Stimulated activated CD4-positive, alpha-beta T cell treated with anti-CD3 and anti-CD28 coated beads, Interleukin-1b, Interleukin-23, amount 100 ng/mL, for 24 hours (primary cell): Measurements from ENCODE around the gene MAGI1.
"Not testable (repeated sequence)": the region's sequence is repeated elsewhere in the genome, so short reads cannot be mapped to it uniquely, and the experiment has no call there.

Experiments
- DNase-seq, 4 experiments: peaks; one replicate each; pipeline ENCODE4 v3.0.0-alpha.2; 2020; ENCODE audit warnings: low read depth in 4 of 4, low spot score in 1 of 4

MAGI1 gene

DNA sequence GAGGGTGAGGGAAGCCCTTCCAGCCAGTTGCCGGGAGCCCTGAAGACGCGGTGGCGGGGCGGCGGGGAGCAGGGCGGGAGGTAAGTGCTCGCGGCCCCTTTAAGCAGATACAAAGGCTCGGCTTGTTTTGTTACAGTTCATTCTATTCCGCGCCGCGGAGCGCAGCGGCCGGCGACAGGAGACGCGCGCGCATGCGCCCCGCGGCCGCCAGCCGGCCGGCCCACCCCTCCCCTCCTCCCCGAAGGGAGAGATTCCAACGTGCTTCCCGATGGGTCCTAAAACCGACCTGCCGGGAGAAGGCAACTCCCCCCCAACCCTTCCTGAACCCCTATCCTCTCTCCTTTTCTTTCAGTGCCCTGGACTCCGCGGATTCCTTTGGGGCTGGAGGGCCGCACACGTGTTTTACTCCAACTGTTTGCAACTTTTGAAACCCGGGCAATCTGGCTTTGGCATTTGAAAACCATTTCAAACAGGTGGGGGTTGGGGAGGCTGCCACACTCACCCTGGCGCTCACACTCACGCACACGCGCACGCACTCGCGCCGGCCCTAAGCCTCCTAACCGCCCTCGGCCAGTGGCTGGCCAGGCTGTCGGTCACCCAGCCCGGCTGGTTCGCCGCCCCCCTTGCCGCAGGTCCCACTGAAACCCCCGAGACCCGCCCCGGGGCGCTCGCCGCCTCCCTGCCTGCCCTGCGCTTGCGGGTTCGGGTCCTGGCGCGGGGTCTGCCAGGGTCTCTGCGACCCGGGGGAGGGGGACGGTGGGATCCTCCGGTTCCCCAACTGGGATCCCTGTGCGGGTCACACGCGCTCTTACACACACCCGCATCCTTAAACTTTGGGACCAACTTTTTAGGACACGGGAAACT, at the start of gene MAGI1:
Gene MAGI1, minus strand, starts transcription at position 193 of the 864 bp plus-strand sequence. CDS start 610 bp downstream, outside the sequence.
- peak in 2 of 4 experiments; percentile 13 to 27 for DNase-seq

DNA sequence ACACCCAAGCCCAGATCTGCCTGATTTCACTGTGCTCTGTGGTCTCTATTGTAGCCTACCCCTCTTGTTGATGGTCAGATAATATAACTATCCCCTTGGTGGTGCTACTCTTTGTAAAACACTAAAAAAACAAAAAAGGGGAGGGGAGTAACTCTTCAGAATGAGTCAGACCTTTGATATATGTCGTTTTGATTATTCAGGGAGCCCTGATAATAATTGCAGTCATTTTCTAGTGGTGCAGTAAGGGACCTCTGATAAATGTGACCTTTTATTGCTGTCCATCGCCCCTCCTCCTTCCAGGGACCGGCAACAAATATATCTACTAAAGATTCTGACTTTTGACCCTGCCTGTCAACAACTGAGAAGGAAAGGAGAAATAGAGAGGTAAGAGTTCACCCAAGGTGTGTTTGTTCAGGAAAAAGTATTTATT, 45.1 kb upstream of the MAGI1 start:
- no peak for DNase-seq

DNA sequence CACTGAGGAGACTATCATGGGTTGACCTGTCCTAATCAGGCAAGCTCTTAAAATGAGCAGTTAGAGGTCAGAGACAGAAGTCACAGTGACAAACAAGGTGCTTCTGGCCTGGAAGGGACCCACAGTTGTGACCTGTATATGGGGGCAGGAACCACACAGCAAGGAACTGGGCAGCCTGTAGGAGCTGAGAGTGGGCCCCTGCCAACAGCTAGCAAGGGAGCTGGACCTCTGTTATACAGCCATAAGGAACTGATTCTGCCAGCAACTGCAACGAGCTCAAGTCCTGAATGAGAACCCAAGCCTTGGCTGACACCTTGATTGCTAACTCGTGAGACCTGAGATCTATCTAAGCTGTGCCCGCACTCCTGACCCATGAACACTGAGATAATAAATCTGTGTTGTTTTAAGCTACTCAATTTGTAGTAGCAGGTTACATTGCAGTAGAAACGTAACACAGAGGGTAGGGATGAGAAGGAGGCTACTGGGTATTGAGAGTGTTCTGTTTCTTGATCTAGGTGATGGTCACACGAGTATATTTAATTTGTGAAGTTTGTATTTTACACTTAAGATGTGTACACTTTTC, 44.5 kb upstream of the MAGI1 start:
- DNase-seq = no peak

DNA sequence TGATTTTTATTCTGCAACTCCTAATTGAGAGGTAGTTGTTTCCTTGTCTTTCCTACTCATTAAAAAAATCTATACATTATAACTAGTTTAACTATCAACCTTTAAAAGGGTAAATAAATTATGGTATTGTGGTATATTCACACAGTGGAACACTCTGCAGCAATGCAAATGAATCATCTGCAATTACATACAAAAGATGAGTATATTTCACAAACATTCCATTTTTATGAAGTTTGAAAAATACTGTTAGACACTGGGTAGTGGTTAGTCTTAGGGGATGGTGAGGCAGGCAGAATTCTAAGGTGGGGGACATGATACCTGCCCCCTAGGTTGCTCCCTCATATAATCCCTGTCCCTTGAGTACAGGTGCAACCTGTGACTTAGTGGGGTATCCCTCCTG, 44.0 kb upstream of the MAGI1 start:
- DNase-seq = no peak

DNA sequence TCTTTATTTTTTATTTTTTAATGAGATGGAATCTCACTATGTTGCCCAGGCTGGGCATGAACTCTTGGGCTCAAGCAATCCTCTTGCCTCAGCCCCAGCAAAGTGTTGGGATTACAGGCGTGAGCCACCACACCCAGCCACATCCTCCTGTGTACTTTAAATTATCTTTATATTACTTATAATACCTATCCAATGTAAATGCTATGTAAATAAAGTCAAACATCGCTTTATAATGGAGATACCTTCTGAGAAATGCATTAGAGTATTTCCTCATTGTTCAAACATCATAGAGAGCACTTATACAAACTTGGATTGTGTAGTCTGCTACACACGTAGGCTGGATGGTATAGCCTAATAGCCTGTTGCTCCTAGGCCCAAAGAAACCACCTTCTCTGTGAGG, 41.4 kb upstream of the MAGI1 start:
- no peak for DNase-seq

DNA sequence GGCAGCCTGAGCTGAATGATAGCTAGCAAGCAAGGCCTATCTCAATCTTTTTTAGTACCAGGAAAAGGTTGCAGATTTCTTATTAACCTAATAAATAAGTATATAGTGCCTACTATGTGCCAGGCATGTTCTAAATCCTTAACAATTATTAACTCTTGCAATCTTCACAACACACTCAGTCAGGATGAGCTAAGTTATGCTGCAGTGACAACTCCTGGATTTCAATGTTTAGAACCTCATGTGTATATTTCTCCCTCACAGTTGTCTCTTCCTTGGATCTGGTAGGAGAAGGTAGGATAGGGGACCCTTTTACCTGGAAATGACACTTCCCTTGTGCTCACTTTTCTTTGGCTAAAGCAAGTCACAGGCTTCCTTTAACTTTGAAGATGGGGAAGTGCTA, 39.3 kb upstream of the MAGI1 start:
- no peak for DNase-seq

DNA sequence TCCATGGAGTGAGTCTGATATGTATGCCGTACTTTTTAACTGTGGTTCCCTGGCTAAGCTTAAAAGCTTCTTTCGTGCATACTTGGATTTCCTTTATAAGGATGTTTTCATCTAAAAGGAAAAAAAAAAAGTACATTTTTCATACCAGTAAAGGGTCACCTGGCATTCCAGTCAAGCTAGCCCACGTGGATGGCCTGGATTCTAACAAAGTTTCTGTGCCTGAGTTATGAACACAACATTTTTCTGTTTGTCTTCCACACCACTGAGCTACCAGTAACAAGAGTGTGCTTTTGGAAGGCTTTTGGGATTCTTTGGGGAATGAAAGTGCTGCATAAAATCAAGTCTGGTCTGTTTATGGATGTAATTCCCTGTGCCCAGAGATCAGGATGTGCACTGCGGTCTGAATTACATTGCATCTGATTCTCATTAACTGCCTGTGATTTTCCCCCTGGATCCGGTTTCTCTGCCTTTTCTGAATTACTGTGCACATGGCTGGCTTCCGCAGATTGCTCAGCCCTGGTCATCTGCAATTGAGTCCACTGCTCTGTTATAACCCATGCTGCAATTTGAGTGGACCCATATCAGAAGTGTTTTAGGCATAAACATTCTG, 38.2 kb upstream of the MAGI1 start:
- DNase-seq = no peak

DNA sequence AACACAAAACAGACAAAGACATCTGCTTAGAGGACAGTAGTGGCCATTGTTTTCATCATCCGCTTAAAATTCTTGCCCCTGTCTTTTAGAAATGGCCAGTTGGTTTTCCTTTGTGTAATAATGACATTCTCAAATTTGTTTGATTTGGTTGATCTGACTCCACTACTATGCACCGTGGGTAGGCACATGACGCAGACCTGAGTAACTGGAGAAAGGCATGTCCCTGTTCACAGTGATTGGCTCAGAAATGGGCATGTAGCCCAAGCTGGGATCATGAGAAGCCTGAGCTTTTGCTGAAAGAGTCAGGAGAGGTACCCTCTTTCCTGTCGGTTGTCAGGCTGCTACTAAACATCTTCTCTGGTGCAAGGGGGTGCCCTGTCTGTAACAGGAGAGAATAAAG, 36.6 kb upstream of the MAGI1 start:
- no peak for DNase-seq

DNA sequence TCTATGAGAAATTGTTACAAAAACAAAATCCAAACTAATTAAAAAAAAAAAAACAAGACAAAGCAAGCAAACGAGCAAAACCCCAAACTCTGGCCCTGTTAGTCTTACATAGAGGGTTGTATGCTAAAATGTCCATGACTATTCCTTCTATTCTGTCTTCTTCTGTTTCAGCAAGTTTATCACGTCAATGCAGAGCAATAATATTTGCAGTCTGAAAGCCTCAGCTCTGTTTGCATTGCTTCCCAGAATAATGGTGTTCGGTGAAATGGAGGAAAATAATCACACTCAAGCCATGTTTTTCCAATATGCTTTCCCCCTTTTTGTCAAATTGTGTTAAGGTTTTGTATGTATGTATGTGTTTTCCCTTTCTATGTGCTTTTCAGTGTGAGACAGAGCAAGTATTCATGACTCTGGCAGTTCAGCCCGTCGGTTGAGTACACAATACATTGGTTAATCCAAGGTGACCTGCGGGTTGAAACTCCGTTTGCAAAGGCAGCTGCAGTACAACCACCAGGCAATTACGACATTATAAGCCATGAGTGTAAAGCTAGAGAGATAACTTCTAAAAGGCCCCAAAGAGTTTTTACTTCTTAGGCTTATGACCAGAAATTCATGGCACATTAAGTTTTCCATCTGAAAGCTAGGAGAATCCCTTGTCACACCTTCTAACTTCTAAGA, 34.9 kb upstream of the MAGI1 start:
- DNase-seq = no peak

DNA sequence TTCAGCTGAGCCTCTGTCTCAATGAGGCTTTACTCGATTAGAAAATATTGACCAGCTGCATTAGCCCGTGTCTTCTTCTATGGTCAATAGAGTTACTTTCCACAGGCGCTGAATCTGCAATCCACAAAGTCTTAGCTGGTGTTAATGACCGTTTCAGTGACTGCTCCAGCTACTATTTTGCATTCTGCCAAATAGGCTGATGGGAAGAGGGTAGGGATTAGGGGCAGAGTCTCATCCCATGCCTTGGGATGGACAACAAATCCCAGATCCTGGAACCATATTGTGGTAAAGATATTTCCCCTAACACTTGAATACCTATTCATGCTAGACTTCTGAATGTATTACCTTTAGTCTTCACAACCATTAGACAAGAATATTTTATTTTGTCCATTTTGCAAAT, 29.5 kb upstream of the MAGI1 start:
- DNase-seq = no peak

DNA sequence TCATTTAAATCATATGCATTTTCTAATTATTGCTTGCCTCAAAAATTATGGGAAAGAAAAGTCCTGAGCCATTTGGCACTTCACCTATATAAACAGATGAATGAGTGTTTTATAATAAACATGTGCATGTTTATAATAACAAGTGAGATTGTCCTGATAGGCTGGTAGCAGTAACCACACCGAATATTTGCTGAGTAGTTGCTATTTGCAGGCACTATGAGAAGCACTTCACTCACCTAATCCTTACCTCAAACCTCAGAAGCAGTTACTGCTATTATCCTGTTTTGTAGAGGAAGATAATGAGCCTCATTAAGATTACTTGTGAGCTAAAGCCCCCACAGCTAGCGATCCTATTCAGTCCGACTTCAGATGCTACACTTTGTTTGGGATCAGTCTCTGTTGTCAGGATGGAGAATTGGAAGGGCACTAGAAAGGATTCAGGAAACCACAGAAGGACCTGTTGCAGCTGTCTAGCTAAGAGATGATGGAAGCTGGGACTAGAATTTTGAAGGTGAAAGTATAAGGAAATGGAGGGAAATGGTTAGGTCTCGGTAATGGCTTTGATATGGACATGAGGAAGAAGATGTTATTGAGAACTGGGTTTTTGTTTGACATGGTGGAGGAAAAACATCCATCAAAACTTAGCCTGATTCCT, 28.4 kb upstream of the MAGI1 start:
- DNase-seq = no peak

DNA sequence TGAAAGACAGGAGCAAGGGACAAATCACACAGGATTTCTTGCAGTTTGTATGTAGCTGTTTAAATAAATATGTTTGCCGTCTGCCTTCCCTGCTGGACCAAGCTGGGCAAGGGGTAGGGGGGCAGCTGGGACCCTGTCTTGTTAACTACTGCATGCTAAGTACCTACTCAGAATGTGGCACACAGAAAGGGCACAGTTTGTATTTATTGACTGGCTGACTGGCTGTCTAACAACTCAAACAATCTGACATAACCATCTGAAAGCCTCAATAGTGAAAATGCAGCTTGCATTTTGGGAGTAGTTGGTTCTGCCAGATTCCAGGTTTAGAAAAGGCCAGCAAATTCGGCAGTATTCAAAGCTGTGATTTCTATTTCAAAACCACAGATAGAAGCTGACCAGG, 16.6 kb upstream of the MAGI1 start:
- DNase-seq = no peak

DNA sequence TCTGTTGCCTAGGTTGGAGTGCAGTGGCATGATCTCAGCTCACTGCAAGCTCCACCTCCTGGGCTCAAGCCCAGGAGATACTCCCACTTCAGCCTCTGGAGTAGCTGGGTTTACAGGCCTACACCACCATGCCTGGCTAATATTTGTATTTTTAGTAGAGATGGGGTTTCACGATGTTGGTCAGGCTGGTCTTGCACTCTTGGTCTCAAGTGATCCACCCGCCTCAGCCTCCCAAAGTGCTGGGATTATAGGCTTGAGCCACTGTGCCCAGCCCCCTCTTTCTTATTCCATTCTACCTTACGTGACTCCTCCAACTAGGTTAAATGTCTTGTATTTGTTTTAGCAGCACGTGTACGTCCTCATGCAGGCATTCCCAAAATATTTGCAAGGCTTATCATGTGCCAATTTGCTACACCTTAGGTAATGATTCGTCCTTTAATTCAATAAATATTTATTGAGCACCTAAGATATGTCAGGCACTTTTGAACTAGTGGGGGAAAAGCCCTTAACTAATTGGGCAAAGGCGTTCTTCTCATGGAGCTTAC, 14.9 kb upstream of the MAGI1 start:
- no peak for DNase-seq

DNA sequence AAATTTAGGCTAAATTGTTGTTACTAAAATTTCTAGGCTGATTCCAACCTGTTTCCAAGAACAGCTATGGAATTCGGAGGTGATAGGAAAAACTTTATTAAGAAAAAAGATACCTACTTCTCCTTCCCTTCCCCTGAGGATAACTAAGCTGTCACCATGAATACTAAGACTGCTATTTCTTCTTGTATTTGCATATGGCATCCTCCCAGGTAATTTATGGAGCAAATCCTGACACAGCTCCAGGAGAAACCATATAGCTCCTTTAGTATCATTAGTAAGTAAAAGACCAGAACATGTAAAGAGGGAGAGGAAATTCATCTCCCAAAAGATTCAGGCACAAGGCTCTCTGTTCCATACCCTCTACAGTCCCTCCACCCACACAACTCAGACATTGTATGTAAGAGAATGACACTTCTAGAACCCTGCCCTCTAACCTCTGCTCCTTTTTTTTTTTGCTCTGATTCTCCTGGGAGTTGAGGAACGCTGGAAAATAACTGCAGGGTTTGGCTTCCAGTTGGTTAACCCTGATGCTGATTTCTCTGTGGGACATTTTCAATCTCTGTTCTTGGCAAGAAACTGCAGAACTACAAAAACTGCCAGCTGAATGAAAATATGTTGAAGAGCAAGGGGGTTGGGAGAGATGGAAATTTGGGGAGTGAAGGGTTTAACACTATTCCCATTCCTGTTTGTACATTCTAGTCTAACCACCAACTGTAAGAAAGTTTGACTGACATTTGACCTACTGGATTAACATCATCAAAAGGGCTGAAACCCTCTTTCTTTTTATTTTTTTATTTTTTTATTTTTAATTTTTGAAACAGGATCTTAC, 14.2 kb upstream of the MAGI1 start:
- DNase-seq = no peak

DNA sequence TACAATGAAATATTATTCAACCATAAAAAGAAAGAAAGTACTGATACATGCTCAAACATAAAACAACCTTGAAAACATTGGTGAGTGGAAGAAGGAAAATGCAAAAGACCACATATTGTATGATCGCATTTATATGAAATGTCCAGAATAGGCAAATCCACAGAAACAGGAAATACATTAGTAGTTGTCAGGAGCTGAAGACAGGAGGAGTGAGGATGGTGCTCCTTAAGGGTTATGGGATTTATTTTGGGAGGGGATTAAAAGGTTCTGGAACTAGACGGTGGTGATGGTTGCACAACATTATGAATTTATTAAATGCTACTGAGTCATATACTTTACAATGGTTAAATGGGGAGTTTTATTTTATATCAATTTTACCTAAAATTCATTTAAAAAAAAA, 12.1 kb upstream of the MAGI1 start:
- no peak for DNase-seq

DNA sequence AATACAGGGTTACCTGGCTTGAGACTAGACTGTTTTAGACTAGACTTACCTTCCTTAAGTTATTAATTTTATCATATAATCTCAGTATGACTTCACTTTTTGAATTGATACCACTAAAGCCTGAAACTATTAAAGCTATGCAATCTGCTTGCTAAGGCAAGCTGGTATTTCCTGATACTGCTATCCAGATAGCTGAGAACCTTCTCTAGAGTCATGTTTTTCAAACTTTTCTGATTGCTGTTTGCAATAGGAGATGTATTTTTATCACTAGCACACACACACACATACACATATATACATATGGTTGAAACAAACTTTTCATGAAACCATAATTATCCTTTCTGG, 9.3 kb upstream of the MAGI1 start:
- no peak for DNase-seq

DNA sequence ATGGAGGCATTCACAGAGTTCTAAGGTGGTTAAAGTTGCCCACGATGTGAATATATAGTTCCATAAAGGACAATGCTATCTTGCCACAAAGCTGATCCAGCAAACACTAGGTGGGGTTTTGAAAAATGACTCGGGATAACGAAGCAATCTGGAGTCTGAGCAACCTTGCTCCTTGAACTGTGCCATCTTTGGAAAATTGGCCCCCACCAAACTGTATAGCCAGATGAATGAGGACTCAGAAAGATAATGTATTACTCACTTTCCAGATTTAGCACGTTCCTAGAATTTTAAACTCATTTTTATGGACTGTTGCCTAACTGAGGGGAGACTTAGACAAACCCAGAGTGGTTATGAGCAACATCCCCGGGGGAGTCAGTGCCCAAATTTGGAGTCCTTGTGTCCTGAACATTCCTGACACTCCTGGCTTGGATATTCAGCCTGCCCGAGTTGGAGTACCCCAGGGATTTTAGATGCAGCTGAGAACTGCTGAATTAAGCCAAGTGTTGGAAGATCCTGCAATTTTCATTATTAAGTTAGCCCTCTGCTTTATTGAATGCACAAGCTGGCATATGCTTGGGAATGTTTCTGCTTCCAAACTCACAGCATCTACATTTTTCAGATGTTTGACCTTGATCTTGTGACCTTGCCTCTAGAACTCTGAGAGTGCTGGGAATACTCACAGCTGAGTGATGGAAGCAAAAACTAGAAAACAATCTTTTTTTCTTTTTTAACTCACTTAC, 8.8 kb upstream of the MAGI1 start:
- no peak for DNase-seq

DNA sequence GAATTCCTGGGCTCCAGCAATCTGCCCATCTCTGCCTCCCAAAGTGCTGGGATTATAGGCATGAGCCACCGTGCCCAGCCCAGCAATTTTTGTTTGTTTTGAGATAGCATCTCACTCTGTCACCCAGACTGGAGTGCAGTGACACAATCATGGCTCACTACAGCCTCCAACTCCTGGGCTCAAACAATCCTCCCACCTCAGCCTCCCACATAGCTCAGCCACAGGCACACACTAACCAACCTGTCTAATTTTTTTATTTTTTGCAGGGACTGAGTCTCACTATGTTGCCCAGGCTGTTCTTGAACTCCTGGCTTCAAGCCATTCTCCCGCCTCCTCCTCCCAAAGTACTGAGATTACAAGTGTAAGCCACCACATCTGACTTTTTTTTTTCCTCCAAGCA, 7.6 kb upstream of the MAGI1 start:
- not testable (repeated sequence) for DNase-seq

DNA sequence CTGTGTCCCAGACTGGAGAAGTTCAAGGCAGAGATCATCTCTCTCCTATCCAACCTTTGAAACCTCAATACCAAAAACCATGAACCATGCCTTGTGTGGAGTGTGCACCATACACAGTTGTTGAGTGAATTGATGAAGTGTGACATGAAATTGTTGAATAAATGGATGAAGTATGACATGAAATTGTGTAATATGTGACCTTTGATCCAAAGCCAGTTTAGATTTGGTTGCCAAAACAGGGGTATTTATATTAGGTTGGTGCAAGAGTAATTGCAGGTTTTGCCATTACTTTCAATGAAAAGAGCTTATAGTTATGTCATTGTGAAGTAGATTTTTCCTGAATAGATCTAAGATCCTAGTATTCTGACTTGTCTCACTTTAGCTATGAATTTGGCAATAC, 3.1 kb upstream of the MAGI1 start:
- DNase-seq = no peak

DNA sequence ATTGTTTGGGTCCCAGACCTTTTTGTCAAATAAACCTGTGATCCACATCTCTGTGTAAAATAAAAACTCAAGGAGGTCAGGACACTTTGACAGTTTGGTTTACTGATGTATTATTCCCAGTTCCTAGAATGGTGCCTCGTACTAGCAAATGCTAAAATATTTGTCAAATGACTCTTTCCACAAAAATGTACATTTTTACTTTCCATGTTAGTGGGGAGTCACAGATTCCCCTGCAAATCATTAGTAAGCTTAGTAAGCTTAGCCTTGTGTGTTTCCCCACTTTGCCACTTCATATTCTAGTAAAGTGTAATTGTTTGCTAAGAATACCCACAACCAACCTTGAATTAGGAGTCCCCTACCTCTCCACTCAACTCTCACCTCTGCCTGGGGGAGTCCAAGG, 2.4 kb upstream of the MAGI1 start:
- no peak for DNase-seq
